Calu3 (cell line): ENCODE results near the gene C6orf136. TPM values are rescaled to one million over a fixed set of nuclear protein-coding genes. Genes with fewer than 3 reads are reported as not detected.

Experiments
- total RNA-seq: library from RNA; stranded (reverse); gene quantifications from 2 replicates; pipeline ENCODE4 v1.2.3, GENCODE V29; 2022

The C6orf136 gene
- total RNA-seq, 1 experiment from 2014 or later: 32.4 TPM

Other genes with a start within 250 kb of the C6orf136 start
- gene HLA-E, start 157.6 kb upstream of the C6orf136 start, total RNA-seq: 161 and 230 TPM in 2 replicates
- gene GNL1, start 90.6 kb upstream of the C6orf136 start, total RNA-seq: 68.4 and 81.3 TPM in 2 replicates
- 21.0 and 21.5 TPM in 2 replicates for gene PRR3, start 89.8 kb upstream of the C6orf136 start, total RNA-seq
- 88.3 and 92.4 TPM in 2 replicates for gene ABCF1, start 75.7 kb upstream of the C6orf136 start, total RNA-seq
- 119 and 134 TPM in 2 replicates for gene PPP1R10, start 29.9 kb upstream of the C6orf136 start, total RNA-seq
- gene MRPS18B, start 29.3 kb upstream of the C6orf136 start, total RNA-seq: 103 and 107 TPM in 2 replicates
- 23.0 and 30.0 TPM in 2 replicates for gene ATAT1, start 20.3 kb upstream of the C6orf136 start, total RNA-seq
- gene DHX16, start 25.9 kb downstream of the C6orf136 start, total RNA-seq: 51.6 and 55.6 TPM in 2 replicates
- gene PPP1R18, start 39.5 kb downstream of the C6orf136 start, total RNA-seq: 22.0 and 28.2 TPM in 2 replicates
- gene NRM, start 43.9 kb downstream of the C6orf136 start, total RNA-seq: 22.8 and 30.2 TPM in 2 replicates
- 62.4 and 66.6 TPM in 2 replicates for gene MDC1, start 70.1 kb downstream of the C6orf136 start, total RNA-seq
- gene TUBB, start 73.2 kb downstream of the C6orf136 start, total RNA-seq: 967 and 1,123 TPM in 2 replicates
- 240 and 243 TPM in 2 replicates for gene FLOT1, start 95.6 kb downstream of the C6orf136 start, total RNA-seq
- gene IER3, start 97.4 kb downstream of the C6orf136 start, total RNA-seq: 270 and 458 TPM in 2 replicates
- 489 and 580 TPM in 2 replicates for gene DDR1, start 237.4 kb downstream of the C6orf136 start, total RNA-seq